HG02885 (cell line): ENCODE measurements around the gene KRTAP10-11.
"Not testable (repeated sequence)": the region's sequence is repeated elsewhere in the genome, so short reads cannot be mapped to it uniquely, and the experiment has no call there.

Source experiments
- ATAC-seq: cut with Tn5 transposase; IDR thresholded peaks from one replicate; pipeline ENCODE4 v1.9.1; 2021; ENCODE audit warnings: mild to moderate bottlenecking; ENCODE audit not compliant: unreplicated experiment, poor library complexity

KRTAP10-11 gene

GRCh38 chr21:44646366-44647221 is at the start of gene KRTAP10-11:
Gene KRTAP10-11, plus strand, starts transcription at chr21:44646414. Its CDS starts 45 bp downstream, at chr21:44646459.
- ATAC-seq = not testable (repeated sequence)

- ATAC-seq = no peak
Observed at GRCh38 chr21:44598061-44598460, 48.2 kb upstream of the KRTAP10-11 start.

GRCh38 chr21:44599264-44600029 is 46.8 kb upstream of the KRTAP10-11 start:
- ATAC-seq = no peak

GRCh38 chr21:44600118-44600978 is 45.9 kb upstream of the KRTAP10-11 start, which contains the start of gene KRTAP10-7:
Gene KRTAP10-7, plus strand, starts transcription at chr21:44600597. Its CDS starts 25 bp downstream, at chr21:44600622.
- ATAC-seq = not testable (repeated sequence)

GRCh38 chr21:44601091-44601490 is 45.1 kb upstream of the KRTAP10-11 start:
- not testable (repeated sequence) for ATAC-seq

- ATAC-seq = no peak
Observed at GRCh38 chr21:44601596-44602462, 44.4 kb upstream of the KRTAP10-11 start.

GRCh38 chr21:44602463-44602850 is 43.8 kb upstream of the KRTAP10-11 start:
- ATAC-seq = no peak

GRCh38 chr21:44603109-44603875 is 42.9 kb upstream of the KRTAP10-11 start:
- ATAC-seq = no peak

- ATAC-seq = no peak
Observed at GRCh38 chr21:44603911-44604310, 42.3 kb upstream of the KRTAP10-11 start.

GRCh38 chr21:44606495-44606894 is 39.7 kb upstream of the KRTAP10-11 start:
- ATAC-seq = no peak

GRCh38 chr21:44609193-44609592 is 37.0 kb upstream of the KRTAP10-11 start:
- ATAC-seq = no peak

GRCh38 chr21:44610157-44610843 is 35.9 kb upstream of the KRTAP10-11 start:
- ATAC-seq = not testable (repeated sequence)

- ATAC-seq = no peak
Observed at GRCh38 chr21:44611551-44611950, 34.7 kb upstream of the KRTAP10-11 start.

- no peak for ATAC-seq
Observed at GRCh38 chr21:44612029-44612486, 34.2 kb upstream of the KRTAP10-11 start, which contains the start of gene KRTAP10-8. Gene KRTAP10-8, plus strand, starts transcription at chr21:44612079. Its CDS starts 22 bp downstream, at chr21:44612101.

GRCh38 chr21:44612669-44613229 is 33.5 kb upstream of the KRTAP10-11 start:
- no peak for ATAC-seq

- no peak for ATAC-seq
Observed at GRCh38 chr21:44613386-44614155, 32.6 kb upstream of the KRTAP10-11 start.

GRCh38 chr21:44614161-44614631 is 32.0 kb upstream of the KRTAP10-11 start:
- no peak for ATAC-seq
